Measurements from ENCODE around the gene FUT3. TPM values are rescaled to one million over a fixed set of nuclear protein-coding genes. Genes with fewer than 3 reads are reported as not detected.

Gene FUT3
- total RNA-seq, 1 experiment from 2014 or later, result 2.6 TPM

GRCh38 chr19:5822181-5822844, 28.9 kb downstream of the FUT3 start:
- Histone ChIP-seq H3K79me2 (ENCODE audit: insufficient read depth, low read length) (no peaks in the 10 kb centered on the region), H3K36me3 (ENCODE audit: control insufficient read depth in 1 of 2, insufficient read depth in 2 of 2, low read length in 2 of 2) (no peaks in the 10 kb centered on the region), H3K27me3 (ENCODE audit: insufficient read depth, low read length) (no peaks in the 10 kb centered on the region), H2AFZ (ENCODE audit: low read depth, low read length, poor library complexity, severe bottlenecking) (no peak overlapping the region), H3K9me2 (ENCODE audit: insufficient read depth) (no peaks in the 10 kb centered on the region), H3K4me2 (ENCODE audit: low read length) (no peak overlapping the region), H3K27ac (ENCODE audit: low read depth, low read length) (no peak overlapping the region), H4K20me1 (ENCODE audit: insufficient read depth) (no peaks in the 10 kb centered on the region), H3K9ac (ENCODE audit: low read length) (no peak overlapping the region), H3K9me3 (ENCODE audit: control insufficient read depth in 1 of 2, insufficient read depth in 1 of 2, low read depth in 1 of 2, low read length in 2 of 2) (no peaks in the 10 kb centered on the region), H3K4me3 (replicated peaks in 1 of 2; ENCODE audit: low read depth in 1 of 2, low read length in 2 of 2) (no peak overlapping the region), H3K4me1 (ENCODE audit: control insufficient read depth in 1 of 2, insufficient read depth in 2 of 2, low read length in 2 of 2) (peaks cover 12 to 16% of the 10 kb centered on the region in 2 experiments)
- ATAC-seq (no peak), DNase-seq (ENCODE audit: low read depth, low spot score) (no peak)
- RAD21 ChIA-PET (ENCODE audit: low non-redundant PET in 1 of 2, low total read pairs in 2 of 2, uncharacterized antibody in 2 of 2, unreplicated experiment in 2 of 2), result interaction anchor here in 1 of 2 experiments (1.7 kb wide), 1 partner anchor 18 kb away, joined by 7 read pairs; the partner anchor contains the start of gene NRTN
- POLR2A ChIA-PET, result no interaction called here
- BruUV-seq (replicated peaks), result no TSS peak
- intact Hi-C loops (cut with micrococcal nuclease), result no loop called here
- CTCF ChIA-PET, result interaction anchor here (1.7 to 5.1 kb wide), 2 partner anchors 18 to 28 kb away, joined by 4 to 45 read pairs; partner anchors contain the start of gene NRTN
- TF ChIP-seq RAD21 (IDR thresholded peaks at IDR 0.05; ENCODE audit: low read depth), result no peak
- no peak for TF ChIP-seq MAX (IDR thresholded peaks at IDR 0.05)
- TF ChIP-seq FOSL1 (IDR thresholded peaks at IDR 0.05; ENCODE audit: low read depth), result no peak
- no peak for TF ChIP-seq EGR1 (IDR thresholded peaks at IDR 0.05; ENCODE audit: low read depth)
- no peak for TF ChIP-seq POLR2AphosphoS5 (IDR thresholded peaks at IDR 0.05; ENCODE audit: low read depth, low read length)

GRCh38 chr19:5821521-5822180, 29.6 kb downstream of the FUT3 start:
- Histone ChIP-seq H3K79me2 (ENCODE audit: insufficient read depth, low read length) (no peaks in the 10 kb centered on the region), H3K9ac (ENCODE audit: low read length) (no peak overlapping the region), H3K4me2 (ENCODE audit: low read length) (no peak overlapping the region), H3K27ac (ENCODE audit: low read depth, low read length) (no peak overlapping the region), H2AFZ (ENCODE audit: low read depth, low read length, poor library complexity, severe bottlenecking) (no peak overlapping the region), H3K4me1 (ENCODE audit: control insufficient read depth in 1 of 2, insufficient read depth in 2 of 2, low read length in 2 of 2) (peaks cover 6 to 10% of the 10 kb centered on the region in 2 experiments), H4K20me1 (ENCODE audit: insufficient read depth) (no peaks in the 10 kb centered on the region), H3K36me3 (ENCODE audit: control insufficient read depth in 1 of 2, insufficient read depth in 2 of 2, low read length in 2 of 2) (no peaks in the 10 kb centered on the region), H3K4me3 (replicated peaks in 1 of 2; ENCODE audit: low read depth in 1 of 2, low read length in 2 of 2) (no peak overlapping the region), H3K9me2 (ENCODE audit: insufficient read depth) (no peaks in the 10 kb centered on the region), H3K27me3 (ENCODE audit: insufficient read depth, low read length) (no peaks in the 10 kb centered on the region), H3K9me3 (ENCODE audit: control insufficient read depth in 1 of 2, insufficient read depth in 1 of 2, low read depth in 1 of 2, low read length in 2 of 2) (no peaks in the 10 kb centered on the region)
- TF ChIP-seq ELF1 (IDR thresholded peaks at IDR 0.05; ENCODE audit: borderline replicate concordance, low read depth), result no peak
- no peak for TF ChIP-seq CTCF (IDR thresholded peaks at IDR 0.05 in 2 of 3, conservative IDR thresholded peaks at IDR 0.05 in 1 of 3; ENCODE audit: borderline replicate concordance in 1 of 3, insufficient read depth in 1 of 3, low read depth in 2 of 3, low read length in 2 of 3)
- no peak for TF ChIP-seq EZH2 (IDR thresholded peaks at IDR 0.05)
- no peak for TF ChIP-seq SRF (IDR thresholded peaks at IDR 0.05; ENCODE audit: low read depth)
- TF ChIP-seq FOSL1 (IDR thresholded peaks at IDR 0.05; ENCODE audit: low read depth), result no peak
- TF ChIP-seq POLR2AphosphoS5 (IDR thresholded peaks at IDR 0.05; ENCODE audit: low read depth, low read length), result no peak
- TF ChIP-seq MAX (IDR thresholded peaks at IDR 0.05), result no peak
- TF ChIP-seq TCF7L2 (IDR thresholded peaks at IDR 0.05; ENCODE audit: borderline replicate concordance, extremely low read depth, insufficient read depth, insufficient read length), result no peak
- no peak for TF ChIP-seq POLR2A (IDR thresholded peaks at IDR 0.05; ENCODE audit: borderline replicate concordance, extremely low read depth, insufficient read depth, insufficient read length)
- TF ChIP-seq CBX3 (IDR thresholded peaks at IDR 0.05; ENCODE audit: low read depth), result no peak
- TF ChIP-seq SIN3A (IDR thresholded peaks at IDR 0.05; ENCODE audit: low read depth), result no peak
- TF ChIP-seq JUND (IDR thresholded peaks at IDR 0.05), result no peak
- no peak for TF ChIP-seq ZNF274 (IDR thresholded peaks at IDR 0.05; ENCODE audit: low read depth, low read length)
- no peak for TF ChIP-seq EZH2phosphoT487 (IDR thresholded peaks at IDR 0.05; ENCODE audit: borderline replicate concordance)
- no peak for ATAC-seq
- BruUV-seq (replicated peaks), result no TSS peak
- ChIA-PET POLR2A (no interaction called here), RAD21 (ENCODE audit: low non-redundant PET in 1 of 2, low total read pairs in 2 of 2, uncharacterized antibody in 2 of 2, unreplicated experiment in 2 of 2) (interaction anchor here in 1 of 2 experiments (1.7 kb wide), 1 partner anchor 17 kb away, joined by 7 read pairs; the partner anchor contains the start of gene NRTN), CTCF (interaction anchor here (5.1 kb wide), 1 partner anchor 17 kb away, joined by 45 read pairs; the partner anchor contains the start of gene NRTN)
- intact Hi-C loops (cut with micrococcal nuclease), result no loop called here
- DNase-seq (ENCODE audit: low read depth, low spot score), result no peak

Measured in HCT116 (cell line).